ENCODE measurements around the gene ZWILCH.

DNA sequence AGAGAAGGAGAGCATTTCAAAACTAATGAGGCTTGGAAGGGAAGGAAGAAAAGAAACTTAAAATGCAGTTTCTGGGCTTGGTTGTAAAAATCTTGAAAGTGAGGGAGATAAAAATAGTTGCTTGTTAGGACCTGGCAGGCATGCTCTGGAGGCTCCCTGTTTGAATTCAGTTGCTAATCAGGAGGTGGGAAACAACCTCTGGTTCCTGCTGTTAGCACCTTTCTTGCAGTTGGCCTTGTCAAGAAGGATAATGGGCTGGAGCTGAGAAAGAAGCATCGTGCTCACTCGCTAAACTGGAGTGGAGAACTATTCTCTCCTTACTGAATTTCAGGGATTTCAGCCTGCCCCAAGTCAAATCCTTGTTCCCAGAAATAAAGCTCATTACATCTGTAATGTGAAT, 31.0 kb upstream of the ZWILCH start:
- TF ChIP-seq, protein P1, sequence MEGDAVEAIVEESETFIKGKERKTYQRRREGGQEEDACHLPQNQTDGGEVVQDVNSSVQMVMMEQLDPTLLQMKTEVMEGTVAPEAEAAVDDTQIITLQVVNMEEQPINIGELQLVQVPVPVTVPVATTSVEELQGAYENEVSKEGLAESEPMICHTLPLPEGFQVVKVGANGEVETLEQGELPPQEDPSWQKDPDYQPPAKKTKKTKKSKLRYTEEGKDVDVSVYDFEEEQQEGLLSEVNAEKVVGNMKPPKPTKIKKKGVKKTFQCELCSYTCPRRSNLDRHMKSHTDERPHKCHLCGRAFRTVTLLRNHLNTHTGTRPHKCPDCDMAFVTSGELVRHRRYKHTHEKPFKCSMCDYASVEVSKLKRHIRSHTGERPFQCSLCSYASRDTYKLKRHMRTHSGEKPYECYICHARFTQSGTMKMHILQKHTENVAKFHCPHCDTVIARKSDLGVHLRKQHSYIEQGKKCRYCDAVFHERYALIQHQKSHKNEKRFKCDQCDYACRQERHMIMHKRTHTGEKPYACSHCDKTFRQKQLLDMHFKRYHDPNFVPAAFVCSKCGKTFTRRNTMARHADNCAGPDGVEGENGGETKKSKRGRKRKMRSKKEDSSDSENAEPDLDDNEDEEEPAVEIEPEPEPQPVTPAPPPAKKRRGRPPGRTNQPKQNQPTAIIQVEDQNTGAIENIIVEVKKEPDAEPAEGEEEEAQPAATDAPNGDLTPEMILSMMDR (IDR thresholded peaks at IDR 0.05), result no peak
- TF ChIP-seq AR (CRISPR knock-in tag; IDR thresholded peaks at IDR 0.05), result no peak
- TF ChIP-seq, protein P2, sequence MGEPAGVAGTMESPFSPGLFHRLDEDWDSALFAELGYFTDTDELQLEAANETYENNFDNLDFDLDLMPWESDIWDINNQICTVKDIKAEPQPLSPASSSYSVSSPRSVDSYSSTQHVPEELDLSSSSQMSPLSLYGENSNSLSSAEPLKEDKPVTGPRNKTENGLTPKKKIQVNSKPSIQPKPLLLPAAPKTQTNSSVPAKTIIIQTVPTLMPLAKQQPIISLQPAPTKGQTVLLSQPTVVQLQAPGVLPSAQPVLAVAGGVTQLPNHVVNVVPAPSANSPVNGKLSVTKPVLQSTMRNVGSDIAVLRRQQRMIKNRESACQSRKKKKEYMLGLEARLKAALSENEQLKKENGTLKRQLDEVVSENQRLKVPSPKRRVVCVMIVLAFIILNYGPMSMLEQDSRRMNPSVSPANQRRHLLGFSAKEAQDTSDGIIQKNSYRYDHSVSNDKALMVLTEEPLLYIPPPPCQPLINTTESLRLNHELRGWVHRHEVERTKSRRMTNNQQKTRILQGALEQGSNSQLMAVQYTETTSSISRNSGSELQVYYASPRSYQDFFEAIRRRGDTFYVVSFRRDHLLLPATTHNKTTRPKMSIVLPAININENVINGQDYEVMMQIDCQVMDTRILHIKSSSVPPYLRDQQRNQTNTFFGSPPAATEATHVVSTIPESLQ (CRISPR knock-in tag; IDR thresholded peaks at IDR 0.05), result no peak
- TF ChIP-seq FOXJ3 (CRISPR knock-in tag; IDR thresholded peaks at IDR 0.05; ENCODE audit: borderline replicate concordance), result no peak
- TF ChIP-seq ATF2 (CRISPR knock-in tag; IDR thresholded peaks at IDR 0.05; ENCODE audit: borderline replicate concordance, low read depth), result no peak
- TF ChIP-seq ZNF263 (CRISPR knock-in tag; IDR thresholded peaks at IDR 0.05; ENCODE audit: low read depth), result no peak
- no peak for TF ChIP-seq ESRRA (CRISPR knock-in tag; IDR thresholded peaks at IDR 0.05; ENCODE audit: borderline replicate concordance)
- TF ChIP-seq E2F4 (CRISPR knock-in tag; IDR thresholded peaks at IDR 0.05; ENCODE audit: borderline replicate concordance, low read depth), result no peak
- TF ChIP-seq ZNF138 (CRISPR knock-in tag; conservative IDR thresholded peaks at IDR 0.05), result no peak
- no peak for TF ChIP-seq NFE2L1 (CRISPR knock-in tag; IDR thresholded peaks at IDR 0.05)
- TF ChIP-seq ZNF317 (CRISPR knock-in tag; IDR thresholded peaks at IDR 0.05; ENCODE audit: borderline replicate concordance, low read depth), result no peak

All from WTC11 (cell line).